ENCODE results near the gene RTN4R. TPM values are rescaled to one million over a fixed set of nuclear protein-coding genes. Genes with fewer than 3 reads are reported as not detected.
"Not testable (repeated sequence)": the region's sequence is repeated elsewhere in the genome, so short reads cannot be mapped to it uniquely, and the experiment has no call there.

RTN4R gene
- total and polyA plus RNA-seq, 9 of the 15 experiments (the other 6 are each of a cell fraction or from before 2014, with no cell fraction given) = 0.04 to 2.8 (median 1.4) TPM; not detected in 3

GRCh38 chr22:20281891-20282290, 13.8 kb upstream of the RTN4R start (continued):
- TF ChIP-seq JUND (IDR thresholded peaks at IDR 0.05; ENCODE audit: borderline replicate concordance, low read depth, low read length) (no peak), JUND (tag; IDR thresholded peaks at IDR 0.05; ENCODE audit: borderline replicate concordance, low read depth, low read length) (no peak)

GRCh38 chr22:20281473-20281872, 13.4 kb upstream of the RTN4R start:
- FAIRE-seq; H3K27ac ChIP-seq (ENCODE audit: extremely low read depth, low read depth, low read length); intact Hi-C loops (cut with micrococcal nuclease); H3K79me2 ChIP-seq (ENCODE audit: control insufficient read depth, insufficient read depth, low read length); BruUV-seq (replicated peaks); in situ Hi-C loops (cut with MboI); H3K9ac ChIP-seq (ENCODE audit: insufficient read depth in 1 of 2, low read depth in 2 of 2, low read length in 2 of 2); CTCF ChIA-PET (ENCODE audit: low intra/inter-chr PET ratio); DNase-seq (ENCODE audit: extremely low read depth in 1 of 4, low spot score in 3 of 4); H3K4me3 ChIP-seq; H3K9me3 ChIP-seq (replicated peaks; ENCODE audit: control insufficient read depth, insufficient read depth, low read depth, low read length); H2AFZ ChIP-seq (ENCODE audit: low read depth, low read length); H3K36me3 ChIP-seq (ENCODE audit: control insufficient read depth, insufficient read depth, low read length); H3K9me1 ChIP-seq (ENCODE audit: control insufficient read depth, insufficient read depth, low read length); H3K4me2 ChIP-seq (ENCODE audit: insufficient read depth, low read length); ATAC-seq: not testable (repeated sequence)
- 0% methylated on average over 9 of the region's 9 CpGs for WGBS (ENCODE audit: insufficient coverage, low coverage, missing lambda C conversion rate)
- peaks cover 0 to 33% of the 10 kb centered on the region in 2 experiments; a peak in 3 of 5 replicates for H3K4me1 ChIP-seq (replicated peaks in 1 of 2; ENCODE audit: control insufficient read depth in 2 of 2, insufficient read depth in 2 of 2, low read length in 2 of 2)
- peaks cover 33 to 75% of the 10 kb centered on the region in 2 experiments; a peak in 4 of 5 replicates for H3K27me3 ChIP-seq (ENCODE audit: control insufficient read depth in 2 of 2, insufficient read depth in 2 of 2, low read length in 2 of 2)
- TF ChIP-seq UBTF (IDR thresholded peaks at IDR 0.05; ENCODE audit: borderline replicate concordance in 1 of 2, low read depth in 2 of 2, low read length in 2 of 2) = 0 out of 4 replicates have a peak, but pooled peaks of 1 of the 2 experiments have one; percentile 22
- POLR2A ChIA-PET = interaction anchor here (0.5 to 1.4 kb wide), 5 partner anchors 10 to 125 kb away, joined by 3 to 8 read pairs (median 4); no protein-coding TSS in a partner anchor
- peaks cover 28% of the 10 kb centered on the region for H4K20me1 ChIP-seq (replicated peaks; ENCODE audit: control insufficient read depth, insufficient read depth, low read length)

All from K562 (cell line).